ENCODE results near the gene CLCN5.

DNA sequence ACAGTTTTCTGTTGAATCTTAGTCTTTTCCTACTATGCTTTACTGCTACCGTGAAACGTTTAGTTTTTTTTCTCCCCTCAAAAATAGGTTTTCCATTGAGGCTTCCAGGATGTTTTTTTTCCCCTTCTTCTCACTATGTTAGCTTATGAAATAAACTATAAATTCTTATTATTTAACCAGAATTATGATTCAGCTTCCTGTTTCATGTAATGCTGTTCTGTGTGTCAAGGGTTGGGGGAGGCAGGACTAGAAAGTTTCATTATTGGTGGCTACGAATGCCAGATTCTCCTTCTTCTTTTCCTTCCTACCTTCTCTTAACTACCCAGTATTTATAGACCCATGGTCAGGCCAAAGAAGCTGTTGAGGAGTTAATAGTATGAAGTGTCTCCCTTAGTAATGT, 11.8 kb downstream of the CLCN5 start:
- TF ChIP-seq, protein P1, sequence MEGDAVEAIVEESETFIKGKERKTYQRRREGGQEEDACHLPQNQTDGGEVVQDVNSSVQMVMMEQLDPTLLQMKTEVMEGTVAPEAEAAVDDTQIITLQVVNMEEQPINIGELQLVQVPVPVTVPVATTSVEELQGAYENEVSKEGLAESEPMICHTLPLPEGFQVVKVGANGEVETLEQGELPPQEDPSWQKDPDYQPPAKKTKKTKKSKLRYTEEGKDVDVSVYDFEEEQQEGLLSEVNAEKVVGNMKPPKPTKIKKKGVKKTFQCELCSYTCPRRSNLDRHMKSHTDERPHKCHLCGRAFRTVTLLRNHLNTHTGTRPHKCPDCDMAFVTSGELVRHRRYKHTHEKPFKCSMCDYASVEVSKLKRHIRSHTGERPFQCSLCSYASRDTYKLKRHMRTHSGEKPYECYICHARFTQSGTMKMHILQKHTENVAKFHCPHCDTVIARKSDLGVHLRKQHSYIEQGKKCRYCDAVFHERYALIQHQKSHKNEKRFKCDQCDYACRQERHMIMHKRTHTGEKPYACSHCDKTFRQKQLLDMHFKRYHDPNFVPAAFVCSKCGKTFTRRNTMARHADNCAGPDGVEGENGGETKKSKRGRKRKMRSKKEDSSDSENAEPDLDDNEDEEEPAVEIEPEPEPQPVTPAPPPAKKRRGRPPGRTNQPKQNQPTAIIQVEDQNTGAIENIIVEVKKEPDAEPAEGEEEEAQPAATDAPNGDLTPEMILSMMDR (conservative IDR thresholded peaks at IDR 0.05 in 1 of 2, IDR thresholded peaks at IDR 0.05 in 1 of 2; ENCODE audit: extremely low read depth in 1 of 2, insufficient read depth in 1 of 2, low read depth in 1 of 2, low read length in 2 of 2), result no peak
- no peak for TF ChIP-seq EZH2 (IDR thresholded peaks at IDR 0.05; ENCODE audit: borderline replicate concordance, low read length)

Measured in mammary epithelial cell (primary cell).